ENCODE data around the gene TSKS.

The TSKS gene

GRCh38 chr19:49790866-49791265 is 27.8 kb upstream of the TSKS start:
- H3K9ac ChIP-seq (ENCODE audit: low read length): no peak overlapping the region
- peaks cover 6% of the 10 kb centered on the region for H3K36me3 ChIP-seq (ENCODE audit: control insufficient read depth, insufficient read depth, low read length)
- no peaks in the 10 kb centered on the region for H3K9me3 ChIP-seq (ENCODE audit: control insufficient read depth, low read length)
- no peak overlapping the region for H3K4me3 ChIP-seq (ENCODE audit: low read length)
- H3K27me3 ChIP-seq (ENCODE audit: control insufficient read depth, insufficient read depth, low read length): no peaks in the 10 kb centered on the region
- H3K4me1 ChIP-seq (ENCODE audit: control insufficient read depth, insufficient read depth, low read length): peaks cover 7% of the 10 kb centered on the region

- Histone ChIP-seq H3K36me3 (ENCODE audit: control insufficient read depth, insufficient read depth, low read length) (peaks cover under 1% of the 10 kb centered on the region), H3K9ac (ENCODE audit: low read length) (no peak overlapping the region), H3K4me3 (ENCODE audit: low read length) (no peak overlapping the region), H3K9me3 (ENCODE audit: control insufficient read depth, low read length) (no peaks in the 10 kb centered on the region), H3K4me1 (ENCODE audit: control insufficient read depth, insufficient read depth, low read length) (peaks cover 7% of the 10 kb centered on the region), H3K27me3 (ENCODE audit: control insufficient read depth, insufficient read depth, low read length) (no peaks in the 10 kb centered on the region)
Measured at GRCh38 chr19:49788857-49789256, 25.8 kb upstream of the TSKS start.

- Histone ChIP-seq H3K27me3 (ENCODE audit: control insufficient read depth, insufficient read depth, low read length) (no peaks in the 10 kb centered on the region), H3K9ac (ENCODE audit: low read length) (no peak overlapping the region), H3K4me1 (ENCODE audit: control insufficient read depth, insufficient read depth, low read length) (peaks cover 7% of the 10 kb centered on the region), H3K36me3 (ENCODE audit: control insufficient read depth, insufficient read depth, low read length) (peaks cover 9% of the 10 kb centered on the region), H3K9me3 (ENCODE audit: control insufficient read depth, low read length) (no peaks in the 10 kb centered on the region), H3K4me3 (ENCODE audit: low read length) (no peak overlapping the region)
Measured at GRCh38 chr19:49787746-49788145, 24.6 kb upstream of the TSKS start.

- no peak overlapping the region for H3K9ac ChIP-seq (ENCODE audit: low read length)
- no peak overlapping the region for H3K4me3 ChIP-seq (ENCODE audit: low read length)
- H3K9me3 ChIP-seq (ENCODE audit: control insufficient read depth, low read length): no peaks in the 10 kb centered on the region
- H3K36me3 ChIP-seq (ENCODE audit: control insufficient read depth, insufficient read depth, low read length): peaks cover 14% of the 10 kb centered on the region
- H3K27me3 ChIP-seq (ENCODE audit: control insufficient read depth, insufficient read depth, low read length): no peaks in the 10 kb centered on the region
- H3K4me1 ChIP-seq (ENCODE audit: control insufficient read depth, insufficient read depth, low read length): peaks cover 7% of the 10 kb centered on the region
Measured at GRCh38 chr19:49786376-49786820, 23.3 kb upstream of the TSKS start.

GRCh38 chr19:49782515-49782914 is 19.4 kb upstream of the TSKS start:
- Histone ChIP-seq H3K4me1 (ENCODE audit: control insufficient read depth, insufficient read depth, low read length) (peaks cover 7% of the 10 kb centered on the region), H3K9ac (ENCODE audit: low read length) (no peak overlapping the region), H3K36me3 (ENCODE audit: control insufficient read depth, insufficient read depth, low read length) (peaks cover 14% of the 10 kb centered on the region)

GRCh38 chr19:49781394-49781793 is 18.3 kb upstream of the TSKS start:
- no peak overlapping the region for H3K4me3 ChIP-seq (ENCODE audit: low read length)
- H3K27me3 ChIP-seq (ENCODE audit: control insufficient read depth, insufficient read depth, low read length): no peaks in the 10 kb centered on the region
- H3K4me1 ChIP-seq (ENCODE audit: control insufficient read depth, insufficient read depth, low read length): peaks cover 2% of the 10 kb centered on the region
- H3K9me3 ChIP-seq (ENCODE audit: control insufficient read depth, low read length): no peaks in the 10 kb centered on the region
- H3K36me3 ChIP-seq (ENCODE audit: control insufficient read depth, insufficient read depth, low read length): peaks cover 14% of the 10 kb centered on the region
- H3K9ac ChIP-seq (ENCODE audit: low read length): no peak overlapping the region

More at GRCh38 chr19:49782515-49782914, 19.4 kb upstream of the TSKS start:
- H3K9me3 ChIP-seq (ENCODE audit: control insufficient read depth, low read length): no peaks in the 10 kb centered on the region
- H3K27me3 ChIP-seq (ENCODE audit: control insufficient read depth, insufficient read depth, low read length): no peaks in the 10 kb centered on the region
- H3K4me3 ChIP-seq (ENCODE audit: low read length): no peak overlapping the region

- no peak overlapping the region for H3K9ac ChIP-seq (ENCODE audit: low read length)
- H3K4me3 ChIP-seq (ENCODE audit: low read length): no peak overlapping the region
- H3K27me3 ChIP-seq (ENCODE audit: control insufficient read depth, insufficient read depth, low read length): no peaks in the 10 kb centered on the region
- H3K36me3 ChIP-seq (ENCODE audit: control insufficient read depth, insufficient read depth, low read length): peaks cover 14% of the 10 kb centered on the region
- no peaks in the 10 kb centered on the region for H3K4me1 ChIP-seq (ENCODE audit: control insufficient read depth, insufficient read depth, low read length)
- no peaks in the 10 kb centered on the region for H3K9me3 ChIP-seq (ENCODE audit: control insufficient read depth, low read length)
Measured at GRCh38 chr19:49780861-49781260, 17.8 kb upstream of the TSKS start.

- H3K4me1 ChIP-seq (ENCODE audit: control insufficient read depth, insufficient read depth, low read length): no peaks in the 10 kb centered on the region
- no peaks in the 10 kb centered on the region for H3K27me3 ChIP-seq (ENCODE audit: control insufficient read depth, insufficient read depth, low read length)
- H3K36me3 ChIP-seq (ENCODE audit: control insufficient read depth, insufficient read depth, low read length): peaks cover 14% of the 10 kb centered on the region
- H3K9ac ChIP-seq (ENCODE audit: low read length): no peak overlapping the region
- H3K9me3 ChIP-seq (ENCODE audit: control insufficient read depth, low read length): no peaks in the 10 kb centered on the region
- H3K4me3 ChIP-seq (ENCODE audit: low read length): no peak overlapping the region
Measured at GRCh38 chr19:49779731-49780555, 16.8 kb upstream of the TSKS start.

GRCh38 chr19:49776371-49776764 is 13.3 kb upstream of the TSKS start:
- H3K4me3 ChIP-seq (ENCODE audit: low read length): no peak overlapping the region
- no peaks in the 10 kb centered on the region for H3K36me3 ChIP-seq (ENCODE audit: control insufficient read depth, insufficient read depth, low read length)
- H3K27me3 ChIP-seq (ENCODE audit: control insufficient read depth, insufficient read depth, low read length): no peaks in the 10 kb centered on the region
- no peak overlapping the region for H3K9ac ChIP-seq (ENCODE audit: low read length)
- no peaks in the 10 kb centered on the region for H3K9me3 ChIP-seq (ENCODE audit: control insufficient read depth, low read length)
- H3K4me1 ChIP-seq (ENCODE audit: control insufficient read depth, insufficient read depth, low read length): peaks cover 5% of the 10 kb centered on the region

- H3K27me3 ChIP-seq (ENCODE audit: control insufficient read depth, insufficient read depth, low read length): no peaks in the 10 kb centered on the region
- no peaks in the 10 kb centered on the region for H3K9me3 ChIP-seq (ENCODE audit: control insufficient read depth, low read length)
- no peaks in the 10 kb centered on the region for H3K36me3 ChIP-seq (ENCODE audit: control insufficient read depth, insufficient read depth, low read length)
- H3K4me3 ChIP-seq (ENCODE audit: low read length): no peak overlapping the region
- peaks cover 5% of the 10 kb centered on the region for H3K4me1 ChIP-seq (ENCODE audit: control insufficient read depth, insufficient read depth, low read length)
- H3K9ac ChIP-seq (ENCODE audit: low read length): no peak overlapping the region
Measured at GRCh38 chr19:49775742-49776370, 12.8 kb upstream of the TSKS start.

- Histone ChIP-seq H3K9ac (ENCODE audit: low read length) (no peak overlapping the region), H3K4me3 (ENCODE audit: low read length) (no peak overlapping the region), H3K27me3 (ENCODE audit: control insufficient read depth, insufficient read depth, low read length) (no peaks in the 10 kb centered on the region), H3K36me3 (ENCODE audit: control insufficient read depth, insufficient read depth, low read length) (no peaks in the 10 kb centered on the region), H3K4me1 (ENCODE audit: control insufficient read depth, insufficient read depth, low read length) (peaks cover 5% of the 10 kb centered on the region), H3K9me3 (ENCODE audit: control insufficient read depth, low read length) (no peaks in the 10 kb centered on the region)
Measured at GRCh38 chr19:49774969-49775368, 11.9 kb upstream of the TSKS start.

GRCh38 chr19:49773663-49774350 is 10.7 kb upstream of the TSKS start:
- no peaks in the 10 kb centered on the region for H3K36me3 ChIP-seq (ENCODE audit: control insufficient read depth, insufficient read depth, low read length)
- H3K9me3 ChIP-seq (ENCODE audit: control insufficient read depth, low read length): no peaks in the 10 kb centered on the region
- no peak overlapping the region for H3K9ac ChIP-seq (ENCODE audit: low read length)
- no peaks in the 10 kb centered on the region for H3K27me3 ChIP-seq (ENCODE audit: control insufficient read depth, insufficient read depth, low read length)
- H3K4me3 ChIP-seq (ENCODE audit: low read length): no peak overlapping the region
- peaks cover 7% of the 10 kb centered on the region for H3K4me1 ChIP-seq (ENCODE audit: control insufficient read depth, insufficient read depth, low read length)

All from mucosa of stomach (tissue), 1 donor.